Testis (tissue), 3 donors: Measurements from ENCODE around the gene LRRN2. TPM values are rescaled to one million over a fixed set of nuclear protein-coding genes. Genes with fewer than 3 reads are reported as not detected.

ENCODE experiments used
- DNase-seq: peaks from one replicate; pipeline ENCODE4 v3.0.0-alpha.2; 2019
- H3K27ac ChIP-seq, 2 donors: fragments of 200-600 bp; sonication (generic); one replicate each; pipeline ENCODE4 v1.5.1; 2019
- H3K27me3 ChIP-seq: fragments of 200-600 bp; sonication (generic); one replicate; pipeline ENCODE4 v1.5.1; 2019
- H3K36me3 ChIP-seq: fragments of 200-600 bp; sonication (generic); one replicate; pipeline ENCODE4 v1.5.1; 2017; ENCODE audit warnings: low read depth; ENCODE audit errors: missing control alignments
- H3K4me1 ChIP-seq: fragments of 200-600 bp; sonication (generic); one replicate; pipeline ENCODE4 v1.5.1; 2019
- H3K4me3 ChIP-seq, 2 donors: fragments of 200-600 bp; sonication (generic); one replicate each; pipeline ENCODE4 v1.5.1; 2017 to 2019
- H3K9me3 ChIP-seq: fragments of 200-600 bp; sonication (generic); one replicate; pipeline ENCODE4 v1.5.1; 2017
- CTCF ChIP-seq, 3 experiments: fragments of 450-650 bp in 2 of 3; fragments of 200-600 bp in 1 of 3; sonication (generic) in 1 of 3; IDR thresholded peaks; one replicate each; pipeline ENCODE4 v1.5.1; 2016 to 2019; ENCODE audit warnings: antibody characterized with exemption in 3 of 3, mild to moderate bottlenecking in 2 of 3, moderate library complexity in 1 of 3
- POLR2A ChIP-seq: fragments of 450-650 bp; IDR thresholded peaks from one replicate; pipeline ENCODE4 v1.6.1; 2017; ENCODE audit warnings: antibody characterized with exemption, mild to moderate bottlenecking, moderate library complexity
- WGBS, 2 donors: methylation state at CpG; one replicate each; pipeline ENCODE4 v1.1.5; 2018; 5-methylcytosine and 5-hydroxymethylcytosine counted together
- intact Hi-C: fragments of 100-400 bp; cut with DNase I; formaldehyde crosslinking; loops from one replicate; pipeline ENCODE4 v1.15.1; 2023; ENCODE audit warnings: low total_unique reads
- polyA plus RNA-seq: library from polyadenylated mRNA; stranded (reverse); fragments of 350-450 nt; fragmentation: Illumina TruSeq; extraction: RNeasy Lipid Tissue Mini Kit (QIAGEN cat#74804); gene quantifications from one replicate; pipeline ENCODE4 v1.2.3, GENCODE V29; 2014; ENCODE audit warnings: low read depth, low replicate concordance; ENCODE audit not compliant: insufficient read depth
- total RNA-seq, 2 donors: library from RNA; depleted of rRNA; stranded (reverse); fragments of >200 nt; gene quantifications; one replicate each; pipeline ENCODE4 v1.2.3, GENCODE V29; 2016

The LRRN2 gene
- total and polyA plus RNA-seq, 3 donors from 2014 or later, result 16.7 to 27.4 (median 19.5) TPM

GRCh38 chr1:204672482-204673121, 12.9 kb downstream of the LRRN2 start:
- no peak for TF ChIP-seq CTCF (IDR thresholded peaks at IDR 0.05)
- no peak for TF ChIP-seq POLR2A
- Histone ChIP-seq H3K27ac (no peak overlapping the region), H3K36me3 (no peaks in the 10 kb centered on the region), H3K27me3 (no peaks in the 10 kb centered on the region), H3K9me3 (no peaks in the 10 kb centered on the region), H3K4me3 (no peak overlapping the region), H3K4me1 (no peaks in the 10 kb centered on the region)
- intact Hi-C loops, result no loop called here
- 72 to 76% methylated on average over 9 to 10 of the region's 10 CpGs for WGBS, 2 donors
- DNase-seq, result no peak

GRCh38 chr1:204672069-204672468, 13.5 kb downstream of the LRRN2 start:
- no peaks in the 10 kb centered on the region for H3K4me1 ChIP-seq
- intact Hi-C loops, result no loop called here
- 84 to 91% methylated on average over 6 of the region's 6 CpGs for WGBS, 2 donors
- H3K27ac ChIP-seq, result no peak overlapping the region
- no peaks in the 10 kb centered on the region for H3K27me3 ChIP-seq
- TF ChIP-seq CTCF (IDR thresholded peaks at IDR 0.05) (no peak), POLR2A (no peak)
- DNase-seq, result no peak
- H3K9me3 ChIP-seq, result no peaks in the 10 kb centered on the region
- H3K36me3 ChIP-seq, result no peaks in the 10 kb centered on the region
- no peak overlapping the region for H3K4me3 ChIP-seq

- H3K9me3 ChIP-seq, result no peaks in the 10 kb centered on the region
- 65 to 67% methylated on average over 10 of the region's 10 CpGs for WGBS, 2 donors
- H3K36me3 ChIP-seq, result no peaks in the 10 kb centered on the region
- no peaks in the 10 kb centered on the region for H3K4me1 ChIP-seq
- TF ChIP-seq CTCF (IDR thresholded peaks at IDR 0.05), result no peak
- TF ChIP-seq POLR2A, result no peak
- no peak for DNase-seq
- H3K27ac ChIP-seq, result no peak overlapping the region
- no peak overlapping the region for H3K4me3 ChIP-seq
- no peaks in the 10 kb centered on the region for H3K27me3 ChIP-seq
- intact Hi-C loops, result no loop called here
Observed at GRCh38 chr1:204670152-204670927, 15.2 kb downstream of the LRRN2 start.

GRCh38 chr1:204669579-204669978, 16.0 kb downstream of the LRRN2 start:
- no peaks in the 10 kb centered on the region for H3K36me3 ChIP-seq
- H3K27ac ChIP-seq, result no peak overlapping the region
- intact Hi-C loops, result no loop called here
- no peak for DNase-seq
- H3K4me3 ChIP-seq, result no peak overlapping the region
- no peaks in the 10 kb centered on the region for H3K4me1 ChIP-seq
- H3K27me3 ChIP-seq, result no peaks in the 10 kb centered on the region
- no peaks in the 10 kb centered on the region for H3K9me3 ChIP-seq
- TF ChIP-seq CTCF (IDR thresholded peaks at IDR 0.05), result no peak
- WGBS, 2 donors, result 0 to 29% methylated on average over 1 of the region's 1 CpG

- H3K4me1 ChIP-seq, result no peaks in the 10 kb centered on the region
- no peaks in the 10 kb centered on the region for H3K27me3 ChIP-seq
- intact Hi-C loops, result no loop called here
- H3K4me3 ChIP-seq, result no peak overlapping the region
- no peaks in the 10 kb centered on the region for H3K36me3 ChIP-seq
- no peak overlapping the region for H3K27ac ChIP-seq
- H3K9me3 ChIP-seq, result no peaks in the 10 kb centered on the region
- no peak for DNase-seq
- 68 to 76% methylated on average over 6 of the region's 6 CpGs for WGBS, 2 donors
- TF ChIP-seq POLR2A, result no peak
- no peak for TF ChIP-seq CTCF (IDR thresholded peaks at IDR 0.05)
Observed at GRCh38 chr1:204664384-204664651, 21.2 kb downstream of the LRRN2 start.
